Heart left ventricle (tissue), 13 donors: Measurements from ENCODE around the gene TVP23A.

Experiments used
- POLR2A ChIP-seq, 2 donors: fragments of 450-650 bp; IDR thresholded peaks; one replicate each; pipeline ENCODE4 v1.6.1; 2017; ENCODE audit warnings: antibody characterized with exemption in 2 of 2, mild to moderate bottlenecking in 2 of 2, moderate library complexity in 2 of 2
- TF ChIP-seq, protein P1 (sequence below), 12 donors: fragments of 200-600 bp; sonication (generic) in 4 of 12; IDR thresholded peaks; one replicate each; pipeline versions ENCODE4 v1.5.0 to v1.8.0; 2018 to 2022; ENCODE audit warnings: antibody characterized with exemption in 12 of 12, mild to moderate bottlenecking in 5 of 12
- donor health status: ischemic (EF 13 %, LVEDD 7.1; RV severe dilation, severe dysfunction).
- donor health status: DM: no; HTN: yes; CAD: no.
- donor health status: DM: no; HTN: no; CAD: no.
- donor health status: ischemic (EF 25% LVEDD 6.9; RV normal size, moderate dysfunction).
- donor health status: ischemic (EF 25% LVEDD 5.7; RV mildly dilated, moderate dysfunction).
- donor health status: ischemic (EF 35%, LVEDD 5.7; RV mildly dilated, moderate dysfunction).
- donor health status: nonischemic (EF 11% LVEDD 7.7; RV severe dilation, severe dysfunction).
- donor health status: DM: yes; HTN: yes; CAD: no.
- donor health status: PGD.
- donor health status: ischemic (EF 29% LVEDD 5.4; RV normal size, mild dysfunction).
- donor health status: nonischemic (EF 23%, LVEDD 6.1; RV moderate dilation, normal function).

DNA sequence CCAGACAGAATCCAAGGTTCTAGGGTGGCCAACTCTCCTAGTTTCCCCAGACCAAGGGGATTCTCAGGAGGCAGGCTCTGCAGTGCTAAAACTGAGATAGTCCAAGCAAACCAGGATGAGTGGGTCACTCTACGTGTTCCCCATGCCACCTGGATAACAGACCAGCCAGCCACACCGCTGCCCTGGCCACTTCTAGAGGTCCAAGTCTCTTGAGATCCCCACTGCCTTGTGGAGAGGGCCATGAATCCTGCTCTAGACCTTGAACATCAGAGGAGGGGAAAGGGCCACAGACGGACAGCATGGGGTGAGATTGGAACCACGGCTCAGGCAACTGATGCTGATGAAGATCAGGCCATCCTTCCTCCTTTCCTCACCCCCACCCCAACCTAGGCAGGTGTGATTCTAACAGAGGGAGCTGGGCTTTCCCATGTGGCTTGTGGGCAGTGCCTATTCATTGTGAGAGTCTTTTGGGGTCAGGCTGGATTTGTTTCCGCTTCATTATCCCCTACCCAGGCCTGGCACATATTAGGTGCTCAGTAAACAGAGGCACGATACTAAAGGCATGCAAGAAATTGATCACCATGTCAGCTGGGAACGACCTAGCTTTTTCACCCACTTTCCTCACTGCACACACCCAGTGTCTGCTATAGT is 16.8 kb upstream of the TVP23A start:
- TF ChIP-seq, protein P1, sequence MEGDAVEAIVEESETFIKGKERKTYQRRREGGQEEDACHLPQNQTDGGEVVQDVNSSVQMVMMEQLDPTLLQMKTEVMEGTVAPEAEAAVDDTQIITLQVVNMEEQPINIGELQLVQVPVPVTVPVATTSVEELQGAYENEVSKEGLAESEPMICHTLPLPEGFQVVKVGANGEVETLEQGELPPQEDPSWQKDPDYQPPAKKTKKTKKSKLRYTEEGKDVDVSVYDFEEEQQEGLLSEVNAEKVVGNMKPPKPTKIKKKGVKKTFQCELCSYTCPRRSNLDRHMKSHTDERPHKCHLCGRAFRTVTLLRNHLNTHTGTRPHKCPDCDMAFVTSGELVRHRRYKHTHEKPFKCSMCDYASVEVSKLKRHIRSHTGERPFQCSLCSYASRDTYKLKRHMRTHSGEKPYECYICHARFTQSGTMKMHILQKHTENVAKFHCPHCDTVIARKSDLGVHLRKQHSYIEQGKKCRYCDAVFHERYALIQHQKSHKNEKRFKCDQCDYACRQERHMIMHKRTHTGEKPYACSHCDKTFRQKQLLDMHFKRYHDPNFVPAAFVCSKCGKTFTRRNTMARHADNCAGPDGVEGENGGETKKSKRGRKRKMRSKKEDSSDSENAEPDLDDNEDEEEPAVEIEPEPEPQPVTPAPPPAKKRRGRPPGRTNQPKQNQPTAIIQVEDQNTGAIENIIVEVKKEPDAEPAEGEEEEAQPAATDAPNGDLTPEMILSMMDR (IDR thresholded peaks at IDR 0.05): no peak
- TF ChIP-seq POLR2A (IDR thresholded peaks at IDR 0.05): no peak
